A549 (cell line): ENCODE results near the gene UQCC2.

Experiments used
- BHLHE40 ChIP-seq: IDR thresholded peaks from 2 replicates; pipeline ENCODE4 v1.6.1; 2012; ENCODE audit warnings: low read depth, low read length, inconsistent platforms
- CTCF ChIP-seq: fragments of >200 bp; sonication (Bioruptor Twin); formaldehyde crosslinking; IDR thresholded peaks from 3 replicates; pipeline ENCODE4 v1.5.1; 2016
- JUN ChIP-seq, 2 experiments: fragments of >200 bp; sonication (Bioruptor Twin); formaldehyde crosslinking; IDR thresholded peaks; 2 replicates in 1 of 2; 3 replicates in 1 of 2; pipeline ENCODE4 v1.6.1; 2016 to 2017
- NPAS2 ChIP-seq: fragments of 250-450 bp; sonication (Bioruptor Pico); IDR thresholded peaks from 2 replicates; pipeline ENCODE4 v1.8.0; 2022; ENCODE audit warnings: mild to moderate bottlenecking, moderate library complexity, borderline replicate concordance
- RAD21 ChIP-seq, 2 experiments: fragments of >200 bp in 1 of 2; sonication (Bioruptor Twin) in 1 of 2; formaldehyde crosslinking in 1 of 2; IDR thresholded peaks in 1 of 2; conservative IDR thresholded peaks in 1 of 2; 2 replicates in 1 of 2; 3 replicates in 1 of 2; pipeline ENCODE4 v1.6.1; 2012 to 2018; ENCODE audit warnings: inconsistent platforms in 1 of 2
- RCOR1 ChIP-seq: fragments of 150-350 bp; IDR thresholded peaks from 2 replicates; pipeline ENCODE4 v1.6.1; 2014; ENCODE audit warnings: antibody characterized with exemption, low read length, low read depth
- RNF2 ChIP-seq: fragments of 200-600 bp; sonication (generic); IDR thresholded peaks from 2 replicates; pipeline ENCODE4 v1.6.1; 2016; ENCODE audit warnings: low read depth, mild to moderate bottlenecking, antibody characterized with exemption, moderate library complexity, borderline replicate concordance
- TP53 ChIP-seq: fragments of 250-450 bp; sonication (Bioruptor Pico); IDR thresholded peaks from 2 replicates; pipeline ENCODE4 v1.5.0; 2021; ENCODE audit warnings: mild to moderate bottlenecking, moderate library complexity
- TF ChIP-seq, protein P1 (sequence below): fragments of >200 bp; sonication (Bioruptor Twin); formaldehyde crosslinking; IDR thresholded peaks from 3 replicates; pipeline ENCODE4 v1.6.1; 2016
- TF ChIP-seq, protein P2 (sequence below): IDR thresholded peaks from 2 replicates; pipeline ENCODE4 v1.6.1; 2012

GRCh38 chr6:33737267-33738026, 25.9 kb upstream of the UQCC2 start:
- TF ChIP-seq, protein P1, sequence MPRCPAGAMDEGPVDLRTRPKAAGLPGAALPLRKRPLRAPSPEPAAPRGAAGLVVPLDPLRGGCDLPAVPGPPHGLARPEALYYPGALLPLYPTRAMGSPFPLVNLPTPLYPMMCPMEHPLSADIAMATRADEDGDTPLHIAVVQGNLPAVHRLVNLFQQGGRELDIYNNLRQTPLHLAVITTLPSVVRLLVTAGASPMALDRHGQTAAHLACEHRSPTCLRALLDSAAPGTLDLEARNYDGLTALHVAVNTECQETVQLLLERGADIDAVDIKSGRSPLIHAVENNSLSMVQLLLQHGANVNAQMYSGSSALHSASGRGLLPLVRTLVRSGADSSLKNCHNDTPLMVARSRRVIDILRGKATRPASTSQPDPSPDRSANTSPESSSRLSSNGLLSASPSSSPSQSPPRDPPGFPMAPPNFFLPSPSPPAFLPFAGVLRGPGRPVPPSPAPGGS: no peak
- TF ChIP-seq TP53 (no peak), CTCF (no peak), RAD21 (conservative IDR thresholded peaks at IDR 0.05 in 1 of 2, IDR thresholded peaks at IDR 0.05 in 1 of 2) (no peak), BHLHE40 (no peak), RCOR1 (no peak), NPAS2 (CRISPR knock-in tag) (no peak), RNF2 (no peak), JUN (IDR thresholded peaks at IDR 0.05) (no peak)
- TF ChIP-seq, protein P2, sequence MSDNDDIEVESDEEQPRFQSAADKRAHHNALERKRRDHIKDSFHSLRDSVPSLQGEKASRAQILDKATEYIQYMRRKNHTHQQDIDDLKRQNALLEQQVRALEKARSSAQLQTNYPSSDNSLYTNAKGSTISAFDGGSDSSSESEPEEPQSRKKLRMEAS: no peak
